DND-41 (cell line): ENCODE results near the gene AKAP17A.
A peak's percentile ranks its signal among the peaks of the same experiment; 100 is the strongest.
"Not testable (repeated sequence)": the region's sequence is repeated elsewhere in the genome, so short reads cannot be mapped to it uniquely, and the experiment has no call there.

Experiments used
- ATAC-seq: fragments of 200-7000 bp; cut with Tn5 transposase; 3 replicates; pipeline ENCODE4 v1.9.1; 2021; ENCODE audit warnings: low read depth; ENCODE audit not compliant: insufficient read depth
- DNase-seq: peaks from one replicate; pipeline ENCODE4 v3.0.0-alpha.2; 2020
- H2AFZ ChIP-seq: 2 replicates; pipeline ENCODE4 v1.6.0; 2012; ENCODE audit warnings: low read depth, low read length
- H3K27ac ChIP-seq: 2 replicates; pipeline ENCODE4 v1.5.1; 2012; ENCODE audit warnings: low read length, inconsistent platforms
- H3K27me3 ChIP-seq: fragments of 200-600 bp; sonication (generic); 2 replicates; pipeline ENCODE4 v1.6.0; 2012; ENCODE audit warnings: low read length, mild to moderate bottlenecking, inconsistent platforms; ENCODE audit not compliant: insufficient read depth, poor library complexity
- H3K36me3 ChIP-seq: 2 replicates; pipeline ENCODE4 v1.5.1; 2012; ENCODE audit warnings: low read length, inconsistent platforms; ENCODE audit not compliant: insufficient read depth
- H3K4me1 ChIP-seq: 2 replicates; pipeline ENCODE4 v1.5.1; 2012; ENCODE audit warnings: mild to moderate bottlenecking, low read length; ENCODE audit not compliant: insufficient read depth
- H3K4me2 ChIP-seq: 2 replicates; pipeline ENCODE4 v1.6.0; 2012; ENCODE audit warnings: mild to moderate bottlenecking, moderate library complexity, low read length, inconsistent platforms; ENCODE audit not compliant: insufficient read depth
- H3K4me3 ChIP-seq, 2 experiments: fragments of 200-600 bp in 1 of 2; shearing (Covaris generic) in 1 of 2; 2 replicates each; pipeline ENCODE4 v1.5.1; 2012 to 2016; ENCODE audit warnings: inconsistent platforms in 2 of 2, low read length in 2 of 2, mild to moderate bottlenecking in 2 of 2, low read depth in 1 of 2, moderate library complexity in 1 of 2
- H3K79me2 ChIP-seq: 2 replicates; pipeline ENCODE4 v1.6.0; 2012; ENCODE audit warnings: low read length, inconsistent platforms; ENCODE audit not compliant: insufficient read depth
- H3K9ac ChIP-seq: 2 replicates; pipeline ENCODE4 v1.6.0; 2012; ENCODE audit warnings: low read depth, mild to moderate bottlenecking, inconsistent platforms, low read length, moderate library complexity
- H3K9me3 ChIP-seq: 2 replicates; pipeline ENCODE4 v1.5.1; 2012; ENCODE audit warnings: low read length, moderate library complexity, mild to moderate bottlenecking, inconsistent platforms; ENCODE audit not compliant: insufficient read depth, severe bottlenecking
- H4K20me1 ChIP-seq: 2 replicates; pipeline ENCODE4 v1.6.0; 2012; ENCODE audit warnings: low read length; ENCODE audit not compliant: insufficient read depth
- EZH2 ChIP-seq: IDR thresholded peaks from 3 replicates; pipeline ENCODE4 v1.6.1; 2012; ENCODE audit warnings: borderline replicate concordance, low read depth, mild to moderate bottlenecking, moderate library complexity, low read length, inconsistent platforms; ENCODE audit not compliant: severe bottlenecking
- TF ChIP-seq, protein P1 (sequence below): IDR thresholded peaks from 2 replicates; pipeline ENCODE4 v1.5.1; 2012; ENCODE audit warnings: borderline replicate concordance, low read length, moderate library complexity, mild to moderate bottlenecking; ENCODE audit not compliant: poor library complexity, severe bottlenecking; ENCODE audit errors: extremely low read depth

The AKAP17A gene

GRCh38 chrX:1623691-1624090, 32.3 kb downstream of the AKAP17A start:
- Histone ChIP-seq H3K4me1 (peaks cover 15% of the 10 kb centered on the region), H3K27me3 (no peaks in the 10 kb centered on the region), H2AFZ (no peak overlapping the region), H4K20me1 (no peaks in the 10 kb centered on the region), H3K27ac (no peak overlapping the region), H3K9ac (no peak overlapping the region), H3K4me2 (no peak overlapping the region), H3K4me3 (no peak overlapping the region), H3K36me3 (no peaks in the 10 kb centered on the region), H3K79me2 (no peaks in the 10 kb centered on the region), H3K9me3 (no peaks in the 10 kb centered on the region)
- TF ChIP-seq, protein P1, sequence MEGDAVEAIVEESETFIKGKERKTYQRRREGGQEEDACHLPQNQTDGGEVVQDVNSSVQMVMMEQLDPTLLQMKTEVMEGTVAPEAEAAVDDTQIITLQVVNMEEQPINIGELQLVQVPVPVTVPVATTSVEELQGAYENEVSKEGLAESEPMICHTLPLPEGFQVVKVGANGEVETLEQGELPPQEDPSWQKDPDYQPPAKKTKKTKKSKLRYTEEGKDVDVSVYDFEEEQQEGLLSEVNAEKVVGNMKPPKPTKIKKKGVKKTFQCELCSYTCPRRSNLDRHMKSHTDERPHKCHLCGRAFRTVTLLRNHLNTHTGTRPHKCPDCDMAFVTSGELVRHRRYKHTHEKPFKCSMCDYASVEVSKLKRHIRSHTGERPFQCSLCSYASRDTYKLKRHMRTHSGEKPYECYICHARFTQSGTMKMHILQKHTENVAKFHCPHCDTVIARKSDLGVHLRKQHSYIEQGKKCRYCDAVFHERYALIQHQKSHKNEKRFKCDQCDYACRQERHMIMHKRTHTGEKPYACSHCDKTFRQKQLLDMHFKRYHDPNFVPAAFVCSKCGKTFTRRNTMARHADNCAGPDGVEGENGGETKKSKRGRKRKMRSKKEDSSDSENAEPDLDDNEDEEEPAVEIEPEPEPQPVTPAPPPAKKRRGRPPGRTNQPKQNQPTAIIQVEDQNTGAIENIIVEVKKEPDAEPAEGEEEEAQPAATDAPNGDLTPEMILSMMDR: no peak
- no peak for TF ChIP-seq EZH2
- DNase-seq: no peak
- ATAC-seq: no peak

GRCh38 chrX:1624158-1624860, 32.9 kb downstream of the AKAP17A start:
- not testable (repeated sequence) for H3K27ac ChIP-seq, H3K4me2 ChIP-seq, H4K20me1 ChIP-seq, H2AFZ ChIP-seq, H3K79me2 ChIP-seq, H3K36me3 ChIP-seq, H3K9ac ChIP-seq, ATAC-seq, H3K27me3 ChIP-seq, H3K9me3 ChIP-seq, H3K4me3 ChIP-seq
- DNase-seq: peak; percentile 19
- H3K4me1 ChIP-seq: peaks cover 15% of the 10 kb centered on the region

- not testable (repeated sequence) for H4K20me1 ChIP-seq, DNase-seq, H3K79me2 ChIP-seq, ATAC-seq, H3K27ac ChIP-seq, H3K36me3 ChIP-seq, H3K9me3 ChIP-seq, H3K27me3 ChIP-seq, H3K4me2 ChIP-seq, H3K4me3 ChIP-seq, H2AFZ ChIP-seq, H3K9ac ChIP-seq
- peaks cover 15% of the 10 kb centered on the region for H3K4me1 ChIP-seq
These were observed 33.4 kb downstream of the AKAP17A start for GRCh38 chrX:1624861-1625215.

DNA sequence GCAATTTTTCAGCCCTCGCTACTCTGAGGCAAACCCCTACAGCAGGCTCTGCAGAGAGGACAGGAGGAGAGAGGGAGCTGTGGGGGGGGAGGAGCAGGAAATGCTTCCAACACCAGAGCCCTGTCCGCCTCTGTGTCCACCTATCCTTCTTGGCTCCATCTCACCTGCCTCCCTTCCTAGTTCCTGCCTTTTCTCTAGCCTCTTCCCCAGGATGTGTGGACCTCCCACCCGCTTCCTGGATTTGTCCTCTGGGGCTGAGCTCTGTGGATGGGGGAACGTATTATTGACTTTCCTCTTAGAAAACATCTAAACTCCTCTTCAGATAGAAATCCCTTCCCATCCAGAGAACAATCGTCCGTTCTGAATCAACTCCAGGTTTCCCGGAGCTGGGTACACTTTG, 37.8 kb downstream of the AKAP17A start:
- no peak for DNase-seq
- Histone ChIP-seq H3K4me3 (no peak overlapping the region), H3K4me1 (no peaks in the 10 kb centered on the region), H2AFZ (no peak overlapping the region), H3K79me2 (no peaks in the 10 kb centered on the region), H4K20me1 (no peaks in the 10 kb centered on the region), H3K9ac (no peak overlapping the region), H3K27me3 (peaks cover 4% of the 10 kb centered on the region), H3K4me2 (no peak overlapping the region), H3K27ac (no peak overlapping the region), H3K9me3 (no peaks in the 10 kb centered on the region), H3K36me3 (no peaks in the 10 kb centered on the region)
- ATAC-seq: no peak
- TF ChIP-seq, protein P1: no peak
